ENCODE data around the gene OR10T2. TPM values are rescaled to one million over a fixed set of nuclear protein-coding genes. Genes with fewer than 3 reads are reported as not detected.

Gene OR10T2
- total and polyA plus RNA-seq, 2 of the 4 experiments (the other 2 are of a cell fraction) = not detected

DNA sequence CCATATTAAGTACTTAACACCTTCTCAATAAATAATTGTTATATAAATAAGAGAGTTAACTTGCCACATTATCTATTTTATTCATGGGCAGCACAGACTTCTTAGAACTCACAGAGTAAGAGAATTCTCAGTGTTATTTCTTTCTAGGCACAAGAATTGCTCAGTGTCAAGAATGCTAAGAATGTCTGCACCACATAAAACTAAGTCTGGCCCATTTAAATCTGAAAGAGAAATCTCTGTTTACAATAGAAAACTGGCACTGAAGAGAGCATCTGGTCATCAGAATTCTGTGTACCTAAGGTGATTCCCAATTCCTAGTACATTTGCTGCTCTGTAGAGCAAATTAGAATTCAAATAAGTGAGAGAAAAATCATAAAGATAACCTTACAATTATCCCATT lies 22.9 kb upstream of the OR10T2 start:
- no peaks in the 10 kb centered on the region for H3K79me1 ChIP-seq (ENCODE audit: low read depth in 1 of 2, low read length in 2 of 2)
- H3K4ac ChIP-seq (ENCODE audit: low read depth, low read length) = no peak overlapping the region
- ChIA-PET CTCF (no interaction called here), POLR2A (ENCODE audit: unreplicated experiment) (no interaction called here)
- H3K27me3 ChIP-seq (ENCODE audit: control insufficient read depth, insufficient read depth, low read length) = no peaks in the 10 kb centered on the region
- no peak overlapping the region for H2AFZ ChIP-seq (replicated peaks; ENCODE audit: low read length, poor library complexity)
- H3K4me1 ChIP-seq (ENCODE audit: control insufficient read depth, insufficient read depth, low read length) = no peaks in the 10 kb centered on the region
- no peak overlapping the region for H4K5ac ChIP-seq (ENCODE audit: low read depth, low read length)
- TF ChIP-seq SMC3 (IDR thresholded peaks at IDR 0.05; ENCODE audit: low read depth, low read length) = no peak
- TF ChIP-seq, protein P1, sequence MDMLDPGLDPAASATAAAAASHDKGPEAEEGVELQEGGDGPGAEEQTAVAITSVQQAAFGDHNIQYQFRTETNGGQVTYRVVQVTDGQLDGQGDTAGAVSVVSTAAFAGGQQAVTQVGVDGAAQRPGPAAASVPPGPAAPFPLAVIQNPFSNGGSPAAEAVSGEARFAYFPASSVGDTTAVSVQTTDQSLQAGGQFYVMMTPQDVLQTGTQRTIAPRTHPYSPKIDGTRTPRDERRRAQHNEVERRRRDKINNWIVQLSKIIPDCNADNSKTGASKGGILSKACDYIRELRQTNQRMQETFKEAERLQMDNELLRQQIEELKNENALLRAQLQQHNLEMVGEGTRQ (IDR thresholded peaks at IDR 0.05; ENCODE audit: low read depth, low read length) = no peak
- TF ChIP-seq RCOR1 (IDR thresholded peaks at IDR 0.05; ENCODE audit: insufficient replicate concordance, low read length) = no peak
- TF ChIP-seq POLR2A (IDR thresholded peaks at IDR 0.05; ENCODE audit: low read depth, low read length) = no peak
- TF ChIP-seq NFE2L2 (IDR thresholded peaks at IDR 0.05; ENCODE audit: low read depth, low read length) = no peak
- no peak for TF ChIP-seq RFX5 (IDR thresholded peaks at IDR 0.05; ENCODE audit: low read depth, low read length)
- TF ChIP-seq CEBPB (IDR thresholded peaks at IDR 0.05; ENCODE audit: low read depth, low read length) = no peak
- TF ChIP-seq, protein P2, sequence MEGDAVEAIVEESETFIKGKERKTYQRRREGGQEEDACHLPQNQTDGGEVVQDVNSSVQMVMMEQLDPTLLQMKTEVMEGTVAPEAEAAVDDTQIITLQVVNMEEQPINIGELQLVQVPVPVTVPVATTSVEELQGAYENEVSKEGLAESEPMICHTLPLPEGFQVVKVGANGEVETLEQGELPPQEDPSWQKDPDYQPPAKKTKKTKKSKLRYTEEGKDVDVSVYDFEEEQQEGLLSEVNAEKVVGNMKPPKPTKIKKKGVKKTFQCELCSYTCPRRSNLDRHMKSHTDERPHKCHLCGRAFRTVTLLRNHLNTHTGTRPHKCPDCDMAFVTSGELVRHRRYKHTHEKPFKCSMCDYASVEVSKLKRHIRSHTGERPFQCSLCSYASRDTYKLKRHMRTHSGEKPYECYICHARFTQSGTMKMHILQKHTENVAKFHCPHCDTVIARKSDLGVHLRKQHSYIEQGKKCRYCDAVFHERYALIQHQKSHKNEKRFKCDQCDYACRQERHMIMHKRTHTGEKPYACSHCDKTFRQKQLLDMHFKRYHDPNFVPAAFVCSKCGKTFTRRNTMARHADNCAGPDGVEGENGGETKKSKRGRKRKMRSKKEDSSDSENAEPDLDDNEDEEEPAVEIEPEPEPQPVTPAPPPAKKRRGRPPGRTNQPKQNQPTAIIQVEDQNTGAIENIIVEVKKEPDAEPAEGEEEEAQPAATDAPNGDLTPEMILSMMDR (conservative IDR thresholded peaks at IDR 0.05; ENCODE audit: low read depth, low read length) = no peak
- no peak for TF ChIP-seq CHD1 (IDR thresholded peaks at IDR 0.05; ENCODE audit: low read depth, low read length)
- TF ChIP-seq MAFK (IDR thresholded peaks at IDR 0.05; ENCODE audit: low read depth, low read length) = no peak
- TF ChIP-seq, protein P3, sequence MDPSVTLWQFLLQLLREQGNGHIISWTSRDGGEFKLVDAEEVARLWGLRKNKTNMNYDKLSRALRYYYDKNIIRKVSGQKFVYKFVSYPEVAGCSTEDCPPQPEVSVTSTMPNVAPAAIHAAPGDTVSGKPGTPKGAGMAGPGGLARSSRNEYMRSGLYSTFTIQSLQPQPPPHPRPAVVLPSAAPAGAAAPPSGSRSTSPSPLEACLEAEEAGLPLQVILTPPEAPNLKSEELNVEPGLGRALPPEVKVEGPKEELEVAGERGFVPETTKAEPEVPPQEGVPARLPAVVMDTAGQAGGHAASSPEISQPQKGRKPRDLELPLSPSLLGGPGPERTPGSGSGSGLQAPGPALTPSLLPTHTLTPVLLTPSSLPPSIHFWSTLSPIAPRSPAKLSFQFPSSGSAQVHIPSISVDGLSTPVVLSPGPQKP (IDR thresholded peaks at IDR 0.05; ENCODE audit: borderline replicate concordance, low read depth, low read length) = no peak
- no peak for TF ChIP-seq MAZ (IDR thresholded peaks at IDR 0.05; ENCODE audit: borderline replicate concordance, low read depth, low read length)
- TF ChIP-seq FOS (IDR thresholded peaks at IDR 0.05; ENCODE audit: low read depth, low read length) = no peak
- TF ChIP-seq BHLHE40 (IDR thresholded peaks at IDR 0.05; ENCODE audit: low read depth, low read length) = no peak
- TF ChIP-seq MXI1 (IDR thresholded peaks at IDR 0.05; ENCODE audit: borderline replicate concordance, low read depth, low read length) = no peak
- no peak for TF ChIP-seq RAD21 (IDR thresholded peaks at IDR 0.05; ENCODE audit: low read length)
- H3K9me1 ChIP-seq (ENCODE audit: insufficient read depth, low read length) = no peaks in the 10 kb centered on the region
- no peak overlapping the region for H2BK5ac ChIP-seq (ENCODE audit: low read depth, low read length, poor library complexity, severe bottlenecking)
- H3K9ac ChIP-seq (ENCODE audit: low read depth, low read length) = no peak overlapping the region
- dilution Hi-C loops (cut with HindIII; ENCODE audit: low sequenced_read_pairs, unreplicated experiment) (no loop called here), intact Hi-C loops (cut with micrococcal nuclease) (no loop called here), in situ Hi-C loops (cut with MboI; ENCODE audit: low sequenced_read_pairs) (no loop called here)
- H4K8ac ChIP-seq (ENCODE audit: low read depth in 2 of 2, low read length in 2 of 2) = no peak overlapping the region
- no peak overlapping the region for H2BK20ac ChIP-seq (ENCODE audit: low read depth, low read length)
- no peak overlapping the region for H2AK9ac ChIP-seq (replicated peaks; ENCODE audit: low read depth, low read length, poor library complexity)
- DNase-seq (no peak), ATAC-seq (ENCODE audit: low read depth) (no peak)
- H3K27ac ChIP-seq (ENCODE audit: insufficient read depth, low read length) = no peak overlapping the region
- no TSS peak for BruUV-seq (replicated peaks)
- no peak overlapping the region for H2BK120ac ChIP-seq (ENCODE audit: low read depth, low read length)
- H3K4me2 ChIP-seq (ENCODE audit: low read depth, low read length) = no peak overlapping the region
- no peaks in the 10 kb centered on the region for H3K36me3 ChIP-seq (ENCODE audit: control insufficient read depth, insufficient read depth, low read length)
- no peak overlapping the region for H4K91ac ChIP-seq (ENCODE audit: insufficient read depth, low read depth, low read length)
- no peak overlapping the region for H3K4me3 ChIP-seq (ENCODE audit: insufficient read depth, low read depth, low read length)
- no peak overlapping the region for H3K56ac ChIP-seq (ENCODE audit: extremely low read depth, insufficient read depth, low read length)
- H3K14ac ChIP-seq (replicated peaks; ENCODE audit: low read depth, low read length) = no peak overlapping the region
- H3K23ac ChIP-seq (ENCODE audit: low read depth, low read length) = no peak overlapping the region
- H4K20me1 ChIP-seq (ENCODE audit: insufficient read depth, low read length) = no peaks in the 10 kb centered on the region
- H2BK15ac ChIP-seq (ENCODE audit: low read depth, low read length) = no peak overlapping the region
- no peak overlapping the region for H3K18ac ChIP-seq (ENCODE audit: low read depth, low read length)
- H3K9me3 ChIP-seq (ENCODE audit: control insufficient read depth, insufficient read depth, low read length) = no peaks in the 10 kb centered on the region; the same call in 1 of the 2 replicates
- no peak overlapping the region for H2AK5ac ChIP-seq (ENCODE audit: low read depth, low read length)

All from IMR-90 (cell line).